ENCODE measurements around the gene DUSP9.
"Not testable (repeated sequence)": the region's sequence is repeated elsewhere in the genome, so short reads cannot be mapped to it uniquely, and the experiment has no call there.

The DUSP9 gene, protein sequence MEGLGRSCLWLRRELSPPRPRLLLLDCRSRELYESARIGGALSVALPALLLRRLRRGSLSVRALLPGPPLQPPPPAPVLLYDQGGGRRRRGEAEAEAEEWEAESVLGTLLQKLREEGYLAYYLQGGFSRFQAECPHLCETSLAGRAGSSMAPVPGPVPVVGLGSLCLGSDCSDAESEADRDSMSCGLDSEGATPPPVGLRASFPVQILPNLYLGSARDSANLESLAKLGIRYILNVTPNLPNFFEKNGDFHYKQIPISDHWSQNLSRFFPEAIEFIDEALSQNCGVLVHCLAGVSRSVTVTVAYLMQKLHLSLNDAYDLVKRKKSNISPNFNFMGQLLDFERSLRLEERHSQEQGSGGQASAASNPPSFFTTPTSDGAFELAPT

DNA sequence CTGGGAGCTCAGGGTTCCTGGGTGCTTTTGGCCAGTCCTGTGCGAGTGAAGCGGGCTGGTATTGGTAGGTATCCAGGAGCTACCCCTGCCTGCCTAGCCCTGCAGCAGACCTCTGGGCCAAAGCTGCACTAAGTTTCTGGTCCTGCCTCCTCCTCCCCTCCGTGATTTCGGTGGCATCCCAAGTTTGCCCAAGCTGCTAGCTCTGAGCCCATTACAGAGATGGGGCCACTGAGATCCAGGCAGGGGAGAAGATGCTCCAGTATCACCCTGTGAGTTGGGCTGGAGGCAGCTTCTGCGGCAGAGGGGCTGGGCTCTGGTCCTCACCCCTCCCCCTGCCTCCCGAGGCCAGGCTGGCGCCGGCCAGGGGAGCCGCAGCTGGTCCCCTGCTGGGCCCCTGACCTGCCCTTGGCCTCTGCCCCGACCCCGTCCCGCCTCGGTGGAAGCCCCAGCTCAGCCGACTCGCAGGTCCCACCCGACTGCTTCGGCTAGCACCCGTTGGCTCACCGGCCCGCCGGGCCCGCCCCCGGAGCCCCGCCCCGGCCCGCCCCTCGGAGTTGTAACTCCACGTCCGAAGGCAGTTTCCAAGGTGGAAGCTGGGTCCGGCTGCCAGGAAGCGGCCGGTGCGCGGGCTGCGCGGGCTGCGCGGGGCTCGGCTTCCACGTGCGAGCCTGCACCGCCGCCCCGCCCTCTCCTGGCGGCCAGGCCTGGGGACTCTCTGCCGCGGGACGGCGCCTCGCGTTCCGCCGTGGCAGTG lies at the start of gene DUSP9:
Gene DUSP9 (plus strand): TSS at position 584 of the 754 bp plus-strand sequence. CDS start 751 bp downstream, outside the sequence.
- no peak for DNase-seq (ENCODE audit: low read depth in 2 of 2)

DNA sequence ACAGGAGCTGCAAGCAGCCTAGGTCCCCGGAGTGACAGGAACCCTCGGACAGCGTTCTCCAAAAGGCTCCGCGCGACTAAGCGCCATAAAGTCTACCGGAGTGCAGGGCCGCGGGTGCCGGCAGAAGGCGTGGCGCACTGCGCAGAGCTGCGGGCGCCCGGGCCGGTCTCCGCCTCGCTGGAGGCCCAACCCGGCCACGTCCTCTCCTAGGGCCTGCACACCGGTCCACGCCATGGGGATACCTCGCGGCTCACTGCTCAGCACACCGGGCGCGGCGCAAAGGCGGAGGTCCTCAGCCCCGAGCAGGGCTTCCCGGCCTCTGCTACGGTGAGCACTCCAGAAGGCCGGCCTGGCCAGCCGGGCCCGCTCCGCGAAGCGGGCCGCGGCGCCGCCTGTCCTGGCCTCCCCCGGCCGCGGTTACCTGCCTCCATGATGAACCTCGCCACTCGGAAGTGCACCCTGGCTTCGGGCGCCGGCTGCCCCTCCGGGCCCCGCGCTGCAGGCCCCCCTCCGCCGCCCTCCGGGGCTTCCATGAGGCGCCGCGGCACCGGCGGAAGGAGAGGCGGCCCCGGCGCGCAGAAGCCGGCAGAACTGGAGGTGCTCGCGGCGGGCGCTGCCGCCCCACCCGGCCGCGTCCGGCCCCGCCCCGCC lies 48.3 kb upstream of the DUSP9 start, which contains the start of gene CCNQ:
Gene CCNQ (minus strand): TSS at position 599 of the 651 bp plus-strand sequence. CDS start 66 bp downstream, at position 533.
- DNase-seq (ENCODE audit: low read depth in 2 of 2), result peak in 1 of 2 donors; percentile 5

DNA sequence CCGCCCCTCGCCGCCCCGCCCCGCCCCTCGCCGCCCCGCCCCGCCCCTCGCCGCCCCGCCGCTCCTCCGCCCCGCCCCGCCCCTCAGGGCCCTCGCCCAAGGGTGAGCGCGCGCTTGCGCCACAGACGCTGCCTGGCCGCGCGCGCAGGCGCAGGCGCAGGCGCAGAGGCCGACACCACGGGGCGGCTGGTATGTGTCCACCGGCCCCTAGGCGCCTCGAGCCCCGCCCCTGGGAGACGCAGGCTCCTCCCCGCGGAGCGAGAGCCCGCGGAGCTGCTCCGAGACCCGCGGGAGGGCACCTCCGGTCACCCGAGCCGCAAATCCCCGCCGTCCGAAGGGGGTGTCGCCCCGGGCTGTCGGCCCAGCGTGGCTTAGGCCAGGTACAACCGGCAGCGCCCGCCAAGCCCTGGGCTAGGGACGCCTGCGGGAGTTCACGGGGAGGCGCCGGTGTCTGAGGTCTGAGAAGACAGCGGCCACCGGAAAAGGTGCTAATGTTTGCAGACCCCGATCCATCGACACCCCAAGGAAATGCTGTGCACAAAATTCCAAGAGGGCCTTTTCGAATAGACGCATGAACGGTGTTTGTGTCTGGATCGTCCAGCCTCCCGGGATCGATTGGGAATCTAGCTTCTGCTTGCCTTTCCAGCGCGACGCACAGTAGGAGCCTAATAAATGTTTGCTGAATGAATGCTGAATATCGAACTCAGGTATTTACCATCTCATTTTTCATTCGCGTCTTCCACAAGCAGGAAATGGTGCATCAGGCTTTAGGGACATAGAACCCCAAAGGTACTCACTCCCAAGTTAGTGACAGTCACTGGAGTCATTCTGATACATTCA lies 47.6 kb upstream of the DUSP9 start:
- peak; percentile 65 to 74 for DNase-seq (ENCODE audit: low read depth in 2 of 2)

GRCh38 chrX:153600032-153600373 lies 47.0 kb upstream of the DUSP9 start:
- DNase-seq (ENCODE audit: low read depth in 2 of 2), result no peak

DNA sequence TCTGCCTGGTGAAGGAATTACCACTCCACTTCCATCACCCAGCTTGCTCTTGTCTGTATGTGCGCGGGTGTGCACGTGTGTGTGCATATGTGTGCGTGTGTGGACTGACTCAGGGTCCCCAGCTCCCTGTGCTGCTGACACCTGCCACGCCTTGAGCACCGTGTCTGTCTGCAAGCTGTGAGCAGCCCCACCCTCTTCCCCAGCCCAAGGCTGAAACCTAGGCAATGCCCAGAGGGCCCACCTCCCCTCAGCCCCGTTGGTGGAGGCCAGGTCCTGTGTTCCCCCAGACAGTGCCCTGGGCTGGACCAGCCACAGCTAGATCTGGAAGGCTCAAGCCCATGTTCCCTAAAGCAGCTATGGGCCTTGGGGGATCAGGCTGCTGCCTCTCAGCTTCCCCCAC lies 46.1 kb upstream of the DUSP9 start:
- DNase-seq (ENCODE audit: low read depth in 2 of 2), result no peak

DNA sequence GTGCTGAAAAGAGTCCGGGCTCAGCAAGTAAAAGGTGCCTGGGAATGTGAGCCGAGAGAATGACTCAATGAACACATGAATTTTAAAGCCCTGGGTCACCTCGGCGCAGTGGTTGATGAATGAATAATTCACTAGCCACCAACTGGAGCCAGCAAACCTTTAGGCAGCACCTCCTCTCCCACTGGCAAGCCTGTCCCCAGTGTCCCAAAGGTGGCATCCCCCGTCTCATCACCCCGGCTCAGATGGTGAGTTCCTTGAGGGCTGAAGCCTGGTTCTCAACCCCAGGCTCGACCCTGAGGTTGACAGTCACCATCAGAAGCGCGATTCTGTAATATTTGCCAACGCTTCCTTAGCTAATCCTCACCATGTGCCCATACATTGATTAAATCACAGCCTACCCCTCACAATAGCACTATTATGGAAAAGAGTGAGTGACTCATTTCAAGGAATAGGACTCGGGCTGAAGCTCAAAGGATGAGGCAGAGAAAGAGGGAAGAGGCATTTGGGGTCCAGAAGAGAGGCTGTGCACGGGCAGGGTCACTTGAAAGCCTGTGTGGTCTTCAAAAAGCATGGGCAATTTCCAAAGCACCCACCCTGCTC lies 45.4 kb upstream of the DUSP9 start:
- DNase-seq (ENCODE audit: low read depth in 2 of 2), result no peak

DNA sequence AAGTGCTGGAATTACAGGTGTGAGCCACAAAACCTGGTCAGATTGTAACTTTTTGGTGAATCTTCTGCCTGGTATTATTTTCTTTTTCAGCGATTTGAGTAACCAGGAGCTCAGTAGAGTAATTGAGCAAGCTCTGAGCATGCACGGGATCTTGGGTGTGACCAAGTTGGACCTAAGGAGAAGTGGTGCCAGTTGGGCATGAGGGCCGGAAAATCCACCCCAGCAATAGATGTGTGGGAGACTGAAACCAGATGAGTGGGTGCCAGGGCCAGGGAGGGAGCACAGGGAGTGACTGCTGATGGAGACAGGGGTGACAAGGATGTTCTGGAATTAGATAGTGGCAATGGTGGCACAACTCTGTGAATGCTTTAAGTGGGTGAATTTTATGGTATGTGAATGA lies 44.4 kb upstream of the DUSP9 start:
- no peak for DNase-seq (ENCODE audit: low read depth in 2 of 2)

- DNase-seq (ENCODE audit: low read depth in 2 of 2), result no peak
Measured at GRCh38 chrX:153603131-153603656, 43.8 kb upstream of the DUSP9 start.

GRCh38 chrX:153604666-153605380 lies 42.2 kb upstream of the DUSP9 start:
- DNase-seq (ENCODE audit: low read depth in 2 of 2), result not testable (repeated sequence)

DNA sequence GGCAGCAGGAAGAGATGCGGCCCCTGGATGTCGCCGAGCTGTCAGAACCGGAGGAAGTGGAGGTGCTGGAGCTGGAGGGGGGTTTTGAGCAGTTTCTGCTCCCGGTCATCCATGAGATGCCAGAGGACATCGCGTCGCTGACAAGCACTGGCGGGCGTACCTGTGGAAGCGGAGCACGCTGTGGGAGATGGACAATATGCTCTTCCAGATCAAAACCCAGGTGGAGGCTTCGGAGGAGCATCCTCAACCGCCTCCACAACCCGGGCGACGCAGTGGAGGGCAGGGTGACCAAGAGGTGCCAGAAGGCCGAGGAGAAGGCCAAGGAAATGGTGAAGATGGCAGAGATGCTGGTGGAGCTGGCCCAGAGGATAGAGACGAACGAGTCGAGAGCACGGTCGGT lies 40.5 kb upstream of the DUSP9 start:
- DNase-seq (ENCODE audit: low read depth in 2 of 2), result no peak

GRCh38 chrX:153608376-153608775 lies 38.6 kb upstream of the DUSP9 start:
- no peak for DNase-seq (ENCODE audit: low read depth in 2 of 2)

DNA sequence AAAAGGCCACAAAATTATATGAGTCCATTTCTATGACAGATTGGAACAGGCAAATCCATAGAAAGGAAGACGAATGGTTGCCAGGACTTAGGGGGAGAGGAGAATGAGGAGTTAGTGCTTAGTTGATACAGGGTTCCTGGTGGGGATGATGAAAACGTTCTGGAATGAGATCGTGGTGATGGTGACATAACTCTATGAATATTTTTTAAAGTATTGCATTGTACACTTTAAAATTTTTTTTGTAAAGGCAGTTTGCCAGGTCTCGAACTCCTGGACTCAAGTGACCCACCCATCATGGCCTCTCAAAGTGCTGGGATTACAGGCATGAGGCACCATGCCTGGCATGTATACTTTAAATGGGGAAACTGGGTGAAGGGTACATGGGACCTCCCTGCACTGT lies 38.2 kb upstream of the DUSP9 start:
- no peak for DNase-seq (ENCODE audit: low read depth in 2 of 2)

DNA sequence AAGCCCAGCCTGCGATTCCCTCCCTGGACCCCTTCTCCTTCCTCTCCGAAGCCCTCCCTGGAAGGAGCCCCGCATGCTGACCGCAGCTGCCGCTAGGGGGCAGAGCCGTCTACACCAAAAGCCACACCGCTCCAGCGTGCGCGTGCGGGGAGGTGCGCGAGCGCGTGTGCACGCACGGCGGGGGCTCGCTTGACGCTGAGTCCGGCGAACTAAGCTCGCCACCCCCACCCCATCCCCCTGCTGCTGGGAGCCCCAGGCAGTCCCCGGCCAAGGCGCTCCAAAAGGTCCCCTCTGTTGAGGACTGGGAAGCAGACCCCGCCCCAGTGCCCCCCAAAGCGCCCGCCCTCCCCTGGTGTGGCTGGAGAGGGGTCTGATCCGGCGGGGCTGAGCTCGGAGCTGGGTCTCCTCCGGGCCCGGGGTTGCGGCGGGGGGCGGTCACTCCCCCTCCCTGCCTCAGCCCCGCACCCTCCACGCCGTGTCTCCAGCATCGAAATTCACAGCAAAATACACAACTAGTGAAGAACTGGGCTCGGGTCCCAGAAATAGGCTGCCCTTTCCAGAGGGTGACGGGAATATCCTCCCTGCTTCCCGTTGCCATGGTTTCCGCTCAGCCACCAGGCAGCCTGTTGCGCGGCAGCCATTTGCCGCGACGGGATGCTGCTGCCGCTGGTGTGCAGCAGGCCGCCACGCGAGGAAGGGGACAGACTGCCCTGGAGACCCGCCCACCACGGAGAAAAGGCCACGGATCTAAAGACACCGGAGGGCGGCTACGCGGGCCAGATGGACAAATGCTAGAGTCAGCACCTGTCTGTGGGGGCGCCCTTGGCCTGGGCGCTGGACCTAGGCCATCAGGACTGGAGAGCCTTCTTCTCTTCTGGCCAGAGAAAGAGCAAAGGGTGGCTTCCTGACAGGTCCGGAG lies 36.8 kb upstream of the DUSP9 start:
- peak; percentile 50 to 57 for DNase-seq (ENCODE audit: low read depth in 2 of 2)

DNA sequence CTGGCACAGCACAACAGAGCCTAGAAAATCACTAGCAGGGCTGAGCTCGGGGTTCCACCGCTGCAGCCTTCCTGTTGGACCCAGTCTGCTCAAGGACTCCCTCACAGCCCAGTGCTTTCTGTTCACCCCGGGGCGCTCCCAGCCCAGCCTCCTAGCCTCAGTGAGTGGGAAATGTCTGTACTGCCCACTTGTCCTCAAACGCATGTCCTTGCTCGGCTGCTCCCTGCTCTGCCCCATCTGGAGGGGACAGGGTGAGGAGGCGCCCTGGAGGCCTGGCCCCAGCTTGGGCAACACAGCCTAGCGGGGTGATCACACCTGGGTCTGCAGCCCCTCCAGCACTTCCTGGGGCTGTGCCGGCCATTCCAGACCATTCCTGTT lies 36.2 kb upstream of the DUSP9 start:
- no peak for DNase-seq (ENCODE audit: low read depth in 2 of 2)

GRCh38 chrX:153611298-153612095 lies 35.5 kb upstream of the DUSP9 start:
- no peak for DNase-seq (ENCODE audit: low read depth in 2 of 2)

DNA sequence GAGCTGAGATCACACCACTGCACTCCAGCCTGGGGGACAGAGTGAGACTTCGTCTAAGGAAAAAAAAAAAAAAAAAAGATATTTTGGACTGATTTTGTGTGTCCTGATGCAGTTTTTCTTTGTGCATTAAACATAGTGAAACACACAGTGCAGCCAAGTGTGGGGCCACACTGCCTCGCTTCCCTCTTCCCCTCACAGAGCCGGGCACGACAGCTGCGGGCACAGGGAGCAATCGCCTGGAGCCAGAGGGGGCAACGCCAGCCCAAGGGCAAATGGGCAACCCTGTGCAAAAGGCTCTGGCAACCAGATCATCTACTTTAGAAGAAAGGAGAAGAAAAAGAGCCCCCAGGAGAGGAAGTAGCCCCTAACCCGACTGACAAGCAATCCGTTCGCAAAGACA lies 34.6 kb upstream of the DUSP9 start:
- no peak for DNase-seq (ENCODE audit: low read depth in 2 of 2)

DNA sequence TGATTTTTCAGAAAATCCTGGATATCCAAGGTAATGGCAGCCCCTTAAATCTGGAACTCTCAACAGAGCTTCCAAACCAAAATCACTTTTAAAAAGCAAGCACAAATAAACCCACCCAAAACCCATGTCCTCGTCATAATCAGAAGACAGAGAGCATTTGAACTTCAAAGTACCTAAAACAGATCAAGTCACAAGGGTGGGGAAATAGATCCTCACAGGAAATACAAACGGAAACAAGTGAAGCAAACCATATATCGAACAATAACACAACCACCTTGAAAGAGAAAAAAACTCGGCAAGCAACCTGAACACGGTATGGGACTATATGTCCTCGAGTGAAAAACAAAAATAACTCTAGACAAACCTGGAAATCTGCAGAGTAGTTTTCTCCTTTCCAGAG lies 32.2 kb upstream of the DUSP9 start:
- no peak for DNase-seq (ENCODE audit: low read depth in 2 of 2)

DNA sequence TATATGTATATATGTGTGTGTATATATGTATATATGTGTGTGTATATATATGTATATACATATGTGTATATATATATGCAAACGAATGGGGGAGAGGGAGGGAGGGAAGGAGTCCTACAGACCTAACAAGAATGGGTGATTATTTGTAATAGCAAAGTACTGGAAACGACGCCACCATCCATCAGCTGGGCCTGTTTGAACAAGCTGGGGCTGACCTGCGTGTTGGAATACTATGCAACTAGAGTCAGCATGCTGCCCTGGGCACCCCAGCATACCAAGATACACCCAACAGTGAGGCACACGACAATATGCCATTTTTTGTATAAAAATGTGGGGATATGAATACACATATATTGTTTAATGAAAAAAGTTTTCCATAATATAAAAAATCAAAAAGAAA lies 26.4 kb upstream of the DUSP9 start:
- no peak for DNase-seq (ENCODE audit: low read depth in 2 of 2)
